CD14-positive monocyte (primary cell): Measurements from ENCODE around the gene CES4A. TPM values are rescaled to one million over a fixed set of nuclear protein-coding genes. Genes with fewer than 3 reads are reported as not detected.

ENCODE experiments used
- DNase-seq, 3 donors: peaks; one replicate each; pipeline ENCODE4 v3.0.0-alpha.2; 2011 to 2022
- H2AFZ ChIP-seq: 2 replicates; pipeline ENCODE4 v1.6.0; 2012; ENCODE audit warnings: mild to moderate bottlenecking, low read depth, low read length, inconsistent platforms; ENCODE audit not compliant: insufficient read depth, poor library complexity, severe bottlenecking
- H3K27ac ChIP-seq, 2 donors: 1 replicate in 1 of 2; 2 replicates in 1 of 2; pipeline ENCODE4 v1.5.1; 2012 to 2013; ENCODE audit warnings: low read length in 2 of 2, control low read depth in 1 of 2, inconsistent platforms in 1 of 2, low read depth in 1 of 2, mild to moderate bottlenecking in 1 of 2
- H3K27me3 ChIP-seq, 2 donors: one replicate each; pipeline versions ENCODE4 v1.6.0 to v1.6.1; 2011 to 2013; ENCODE audit warnings: low read length in 2 of 2; ENCODE audit not compliant: control insufficient read depth in 2 of 2, insufficient read depth in 2 of 2
- H3K36me3 ChIP-seq, 2 donors: replicated peaks in 1 of 2; 1 replicate in 1 of 2; 2 replicates in 1 of 2; pipeline versions ENCODE4 v1.5.1 to v1.6.1; 2012 to 2013; ENCODE audit warnings: low read length in 2 of 2, control low read depth in 1 of 2, inconsistent platforms in 1 of 2, mild to moderate bottlenecking in 1 of 2; ENCODE audit not compliant: insufficient read depth in 2 of 2, control insufficient read depth in 1 of 2
- H3K4me1 ChIP-seq, 2 donors: 1 replicate in 1 of 2; 2 replicates in 1 of 2; pipeline versions ENCODE4 v1.5.1 to v1.6.1; 2012 to 2013; ENCODE audit warnings: low read length in 2 of 2, control low read depth in 1 of 2, inconsistent platforms in 1 of 2, mild to moderate bottlenecking in 1 of 2, moderate library complexity in 1 of 2; ENCODE audit not compliant: insufficient read depth in 2 of 2, control insufficient read depth in 1 of 2
- H3K4me2 ChIP-seq: replicated peaks from 2 replicates; pipeline ENCODE3; 2012; ENCODE audit warnings: low read length, moderate library complexity, mild to moderate bottlenecking; ENCODE audit not compliant: poor library complexity, severe bottlenecking; ENCODE audit errors: extremely low read depth
- H3K4me3 ChIP-seq, 3 experiments: fragments of 200-600 bp in 1 of 3; sonication (generic) in 1 of 3; replicated peaks in 1 of 3; 1 replicate in 2 of 3; 2 replicates in 1 of 3; pipeline ENCODE4 v1.5.1; 2011 to 2013; ENCODE audit warnings: low read length in 3 of 3, mild to moderate bottlenecking in 3 of 3, control low read depth in 2 of 3, low read depth in 2 of 3, inconsistent platforms in 1 of 3, moderate library complexity in 1 of 3
- H3K79me2 ChIP-seq: 2 replicates; pipeline ENCODE4 v1.6.0; 2012; ENCODE audit warnings: mild to moderate bottlenecking, control low read depth, inconsistent platforms, low read length, moderate library complexity; ENCODE audit not compliant: insufficient read depth
- H3K9ac ChIP-seq: 2 replicates; pipeline ENCODE4 v1.6.0; 2017; ENCODE audit warnings: low read length, mild to moderate bottlenecking; ENCODE audit not compliant: insufficient read depth, poor library complexity, severe bottlenecking
- H3K9me3 ChIP-seq, 2 donors: replicated peaks in 1 of 2; 1 replicate in 1 of 2; 2 replicates in 1 of 2; pipeline versions ENCODE4 v1.5.1 to v1.6.1; 2012 to 2013; ENCODE audit warnings: low read length in 2 of 2, control low read depth in 1 of 2; ENCODE audit not compliant: control insufficient read depth in 1 of 2, insufficient read depth in 1 of 2
- H4K20me1 ChIP-seq: 2 replicates; pipeline ENCODE4 v1.6.0; 2012; ENCODE audit warnings: mild to moderate bottlenecking, low read length, control low read depth, moderate library complexity; ENCODE audit not compliant: insufficient read depth
- H3K27ac Mint-ChIP-seq, 7 donors: one replicate each; pipeline ENCODE4 v1.8.0; 2020; ENCODE audit warnings: mild to moderate bottlenecking in 7 of 7, mixed read lengths in 7 of 7, moderate library complexity in 6 of 7, inconsistent platforms in 2 of 7
- H3K27me3 Mint-ChIP-seq, 3 donors: one replicate each; pipeline ENCODE4 v1.8.0; 2021 to 2022; ENCODE audit warnings: low read depth in 3 of 3, mild to moderate bottlenecking in 3 of 3, mixed read lengths in 3 of 3, moderate library complexity in 3 of 3, inconsistent platforms in 1 of 3
- H3K36me3 Mint-ChIP-seq, 2 donors: one replicate each; pipeline ENCODE4 v1.8.0; 2020; ENCODE audit warnings: mixed read lengths in 2 of 2, inconsistent platforms in 1 of 2, mild to moderate bottlenecking in 1 of 2
- H3K4me1 Mint-ChIP-seq: one replicate; pipeline ENCODE4 v1.8.0; 2020; ENCODE audit warnings: mild to moderate bottlenecking, mixed read lengths
- H3K4me3 Mint-ChIP-seq, 2 donors: one replicate each; pipeline ENCODE4 v1.8.0; 2020; ENCODE audit warnings: mild to moderate bottlenecking in 2 of 2, mixed read lengths in 2 of 2, moderate library complexity in 1 of 2
- H3K9me3 Mint-ChIP-seq, 7 donors: one replicate each; pipeline ENCODE4 v1.8.0; 2020 to 2022; ENCODE audit warnings: mixed read lengths in 7 of 7, mild to moderate bottlenecking in 6 of 7, moderate library complexity in 6 of 7, inconsistent platforms in 2 of 7
- WGBS: methylation state at CpG from one replicate; pipeline ENCODE4 v1.1.5; 2013; ENCODE audit warnings: missing lambda C conversion rate; ENCODE audit not compliant: insufficient coverage; 5-methylcytosine and 5-hydroxymethylcytosine counted together
- intact Hi-C, 2 donors: fragments of 100-400 bp; cut with micrococcal nuclease; formaldehyde crosslinking; loops; one replicate each; pipeline versions ENCODE4 v1.15.0 to v1.15.1; 2023
- polyA plus RNA-seq, 3 donors: library from polyadenylated mRNA; depleted of rRNA in 1 of 3; unstranded in 2 of 3; stranded (reverse) in 1 of 3; fragments of 300-500 nt in 2 of 3; fragments of >200 nt in 1 of 3; fragmentation: Illumina TruSeq in 2 of 3; gene quantifications; 1 replicate in 2 of 3; 2 replicates in 1 of 3; pipeline ENCODE4 v1.2.3, GENCODE V29; 2012 to 2021
- TF ChIP-seq, protein P1 (sequence below): fragments of 200-600 bp; IDR thresholded peaks from one replicate; pipeline ENCODE4 v1.8.0; 2022; ENCODE audit warnings: antibody characterized with exemption, mild to moderate bottlenecking

CES4A gene
- polyA plus RNA-seq, 3 donors, result 3.3 to 47.6 (median 4.1) TPM

DNA sequence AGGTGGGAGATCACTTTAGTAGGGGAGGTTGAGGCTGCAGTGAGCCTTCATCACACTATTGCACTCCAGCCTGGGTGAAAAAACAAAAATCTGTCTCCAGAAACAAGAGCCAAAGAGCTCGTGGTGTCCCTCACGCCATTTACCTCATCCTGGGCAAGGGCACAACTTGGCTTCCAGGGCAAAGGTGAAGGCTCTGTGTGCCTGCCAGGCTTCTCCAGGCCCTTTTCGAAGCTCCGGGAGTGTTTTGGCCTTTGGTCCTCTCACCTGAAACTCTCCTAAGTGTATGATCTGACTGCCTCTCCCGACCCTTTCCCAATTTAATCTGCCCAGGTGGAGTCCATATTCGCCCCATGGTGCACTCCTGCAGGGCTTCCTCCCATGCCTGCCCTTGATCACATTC is 38.9 kb upstream of the CES4A start:
- peaks cover 17 to 18% of the 10 kb centered on the region in 2 donors for H3K4me1 ChIP-seq
- H3K27me3 ChIP-seq, result peaks cover 27 to 50% of the 10 kb centered on the region in 2 donors
- intact Hi-C loops, result no loop called here
- Mint-ChIP-seq H3K36me3 (peaks cover 2 to 3% of the 10 kb centered on the region in 2 donors), H3K27me3 (peaks cover 52 to 58% (median 55%) of the 10 kb centered on the region in 3 donors), H3K27ac (no peak overlapping the region), H3K4me1 (peaks cover 22% of the 10 kb centered on the region), H3K9me3 (peaks cover 0 to 16% (median 9%) of the 10 kb centered on the region in 7 donors), H3K4me3 (peak overlapping the region in 1 of 2 donors; percentile 98)
- H3K9ac ChIP-seq, result no peak overlapping the region
- no peak overlapping the region for H3K4me3 ChIP-seq
- H3K36me3 ChIP-seq, result no peaks in the 10 kb centered on the region
- H3K4me2 ChIP-seq, result no peak overlapping the region
- no peak overlapping the region for H3K27ac ChIP-seq
- H2AFZ ChIP-seq, result no peak overlapping the region
- H4K20me1 ChIP-seq, result no peaks in the 10 kb centered on the region
- no peak for DNase-seq
- no peaks in the 10 kb centered on the region for H3K79me2 ChIP-seq
- WGBS, result 77% methylated on average over 5 of the region's 6 CpGs
- H3K9me3 ChIP-seq, result peaks cover 0 to 10% of the 10 kb centered on the region in 2 donors
- TF ChIP-seq, protein P1, sequence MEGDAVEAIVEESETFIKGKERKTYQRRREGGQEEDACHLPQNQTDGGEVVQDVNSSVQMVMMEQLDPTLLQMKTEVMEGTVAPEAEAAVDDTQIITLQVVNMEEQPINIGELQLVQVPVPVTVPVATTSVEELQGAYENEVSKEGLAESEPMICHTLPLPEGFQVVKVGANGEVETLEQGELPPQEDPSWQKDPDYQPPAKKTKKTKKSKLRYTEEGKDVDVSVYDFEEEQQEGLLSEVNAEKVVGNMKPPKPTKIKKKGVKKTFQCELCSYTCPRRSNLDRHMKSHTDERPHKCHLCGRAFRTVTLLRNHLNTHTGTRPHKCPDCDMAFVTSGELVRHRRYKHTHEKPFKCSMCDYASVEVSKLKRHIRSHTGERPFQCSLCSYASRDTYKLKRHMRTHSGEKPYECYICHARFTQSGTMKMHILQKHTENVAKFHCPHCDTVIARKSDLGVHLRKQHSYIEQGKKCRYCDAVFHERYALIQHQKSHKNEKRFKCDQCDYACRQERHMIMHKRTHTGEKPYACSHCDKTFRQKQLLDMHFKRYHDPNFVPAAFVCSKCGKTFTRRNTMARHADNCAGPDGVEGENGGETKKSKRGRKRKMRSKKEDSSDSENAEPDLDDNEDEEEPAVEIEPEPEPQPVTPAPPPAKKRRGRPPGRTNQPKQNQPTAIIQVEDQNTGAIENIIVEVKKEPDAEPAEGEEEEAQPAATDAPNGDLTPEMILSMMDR, result no peak

GRCh38 chr16:66950437-66950836 is 38.0 kb upstream of the CES4A start:
- Mint-ChIP-seq H3K4me1 (peaks cover 22% of the 10 kb centered on the region), H3K27ac (no peak overlapping the region), H3K27me3 (peaks cover 52 to 56% (median 55%) of the 10 kb centered on the region in 3 donors), H3K4me3 (peak overlapping the region in 1 of 2 donors; percentile 66), H3K36me3 (peaks cover 2 to 3% of the 10 kb centered on the region in 2 donors), H3K9me3 (peaks cover 0 to 16% (median 9%) of the 10 kb centered on the region in 7 donors)
- H3K4me2 ChIP-seq, result no peak overlapping the region
- H3K27me3 ChIP-seq, result peaks cover 27 to 50% of the 10 kb centered on the region in 2 donors
- H3K4me3 ChIP-seq, result no peak overlapping the region
- peaks cover 0 to 10% of the 10 kb centered on the region in 2 donors for H3K9me3 ChIP-seq
- DNase-seq, result no peak
- no peaks in the 10 kb centered on the region for H3K36me3 ChIP-seq
- no peak overlapping the region for H3K27ac ChIP-seq
- H3K9ac ChIP-seq, result no peak overlapping the region
- TF ChIP-seq, protein P1, result no peak
- H4K20me1 ChIP-seq, result no peaks in the 10 kb centered on the region
- peaks cover 17 to 18% of the 10 kb centered on the region in 2 donors for H3K4me1 ChIP-seq
- no peaks in the 10 kb centered on the region for H3K79me2 ChIP-seq
- intact Hi-C loops, result no loop called here
- no peak overlapping the region for H2AFZ ChIP-seq
- no CpG with 5 or more reads among the region's 2 CpGs for WGBS
